ENCODE measurements around the gene SEZ6.
A peak's percentile ranks its signal among the peaks of the same experiment; 100 is the strongest.

The SEZ6 gene

GRCh38 chr17:28957277-28957991, 48.4 kb downstream of the SEZ6 start:
- no peak for DNase-seq (ENCODE audit: low read depth, low spot score)
- no peak overlapping the region for H3K27ac ChIP-seq

GRCh38 chr17:28956861-28957260, 49.0 kb downstream of the SEZ6 start:
- no peak for DNase-seq (ENCODE audit: low read depth, low spot score)
- no peak overlapping the region for H3K27ac ChIP-seq

- no peak overlapping the region for H3K27ac ChIP-seq
- DNase-seq (ENCODE audit: low read depth, low spot score): no peak
These were observed 49.7 kb downstream of the SEZ6 start for GRCh38 chr17:28956112-28956511.

GRCh38 chr17:28955408-28955807, 50.4 kb downstream of the SEZ6 start:
- no peak for DNase-seq (ENCODE audit: low read depth, low spot score)
- no peak overlapping the region for H3K27ac ChIP-seq

GRCh38 chr17:28954886-28955285, 50.9 kb downstream of the SEZ6 start:
- H3K27ac ChIP-seq: no peak overlapping the region
- no peak for DNase-seq (ENCODE audit: low read depth, low spot score)

- no peak overlapping the region for H3K27ac ChIP-seq
- DNase-seq (ENCODE audit: low read depth, low spot score): no peak
These were observed 52.3 kb downstream of the SEZ6 start for GRCh38 chr17:28953444-28954118.

GRCh38 chr17:28951991-28952975, 53.5 kb downstream of the SEZ6 start:
- peak; percentile 98 for DNase-seq (ENCODE audit: low read depth, low spot score)
- H3K27ac ChIP-seq: peak overlapping the region; percentile 98

- H3K27ac ChIP-seq: peak within 1 kb of the TSS; percentile 98
- peak; percentile 100 for DNase-seq (ENCODE audit: low read depth, low spot score)
These were observed 54.3 kb downstream of the SEZ6 start, which contains the start of gene PHF12 for GRCh38 chr17:28951428-28951990. Gene PHF12, minus strand, starts transcription at chr17:28951518. Its CDS starts 558 bp downstream, at chr17:28950960.

GRCh38 chr17:28950752-28951427, 54.9 kb downstream of the SEZ6 start:
- DNase-seq (ENCODE audit: low read depth, low spot score): no peak
- peak overlapping the region; percentile 98 for H3K27ac ChIP-seq

GRCh38 chr17:28950017-28950751, 55.6 kb downstream of the SEZ6 start:
- peak overlapping the region; percentile 98 for H3K27ac ChIP-seq
- no peak for DNase-seq (ENCODE audit: low read depth, low spot score)

- no peak for DNase-seq (ENCODE audit: low read depth, low spot score)
- peak overlapping the region; percentile 98 for H3K27ac ChIP-seq
These were observed 56.4 kb downstream of the SEZ6 start for GRCh38 chr17:28949185-28950016.

- DNase-seq (ENCODE audit: low read depth, low spot score): no peak
- H3K27ac ChIP-seq: peak overlapping the region; percentile 98
These were observed 57.0 kb downstream of the SEZ6 start for GRCh38 chr17:28948873-28949184.

GRCh38 chr17:28948342-28948741, 57.5 kb downstream of the SEZ6 start:
- DNase-seq (ENCODE audit: low read depth, low spot score): no peak
- peak overlapping the region; percentile 98 for H3K27ac ChIP-seq

GRCh38 chr17:28947639-28948038, 58.2 kb downstream of the SEZ6 start:
- H3K27ac ChIP-seq: peak overlapping the region; percentile 98
- DNase-seq (ENCODE audit: low read depth, low spot score): no peak

GRCh38 chr17:28946239-28946638, 59.6 kb downstream of the SEZ6 start:
- no peak for DNase-seq (ENCODE audit: low read depth, low spot score)
- peak overlapping the region; percentile 66 for H3K27ac ChIP-seq

- DNase-seq (ENCODE audit: low read depth, low spot score): no peak
- peak overlapping the region; percentile 66 for H3K27ac ChIP-seq
These were observed 60.7 kb downstream of the SEZ6 start for GRCh38 chr17:28944862-28945741.

GRCh38 chr17:28944343-28944742, 61.5 kb downstream of the SEZ6 start:
- H3K27ac ChIP-seq: no peak overlapping the region
- no peak for DNase-seq (ENCODE audit: low read depth, low spot score)
